PFSK-1 (cell line): ENCODE results near the gene IER2.

ENCODE experiments used
- POLR2AphosphoS5 ChIP-seq: IDR thresholded peaks from 2 replicates; pipeline ENCODE4 v1.6.1; 2012; ENCODE audit warnings: low read depth, mild to moderate bottlenecking, control low read depth, low read length, moderate library complexity
- REST ChIP-seq, 2 experiments: IDR thresholded peaks; 2 replicates each; pipeline versions ENCODE4 v1.6.1 to v1.8.0; 2011 to 2012; ENCODE audit warnings: low read depth in 2 of 2, low read length in 2 of 2, control low read depth in 1 of 2, inconsistent platforms in 1 of 2, mild to moderate bottlenecking in 1 of 2, moderate library complexity in 1 of 2; ENCODE audit not compliant: insufficient read depth in 1 of 2
- TAF1 ChIP-seq: IDR thresholded peaks from 2 replicates; pipeline ENCODE4 v1.6.1; 2012; ENCODE audit warnings: low read length, control low read depth, borderline replicate concordance; ENCODE audit not compliant: insufficient read depth

GRCh38 chr19:13138916-13139198 is 11.4 kb upstream of the IER2 start:
- TF ChIP-seq POLR2AphosphoS5 (no peak), TAF1 (no peak), REST (IDR thresholded peaks at IDR 0.05; ENCODE audit: insufficient read depth in 1 of 2, low read depth in 2 of 2, low read length in 2 of 2) (no peak)
